CD8-positive, alpha-beta memory T cell (primary cell): ENCODE data around the gene HMGXB4. TPM values are rescaled to one million over a fixed set of nuclear protein-coding genes. Genes with fewer than 3 reads are reported as not detected.

ENCODE experiments used
- CTCF ChIA-PET: fragments of 350-600 bp; sonication (Branson Sonifier 250); formaldehyde crosslinking; loops from one replicate; lab custom pipeline; 2021; ENCODE audit warnings: antibody characterized with exemption; lab: Charles Lee
- POLR2A ChIA-PET: fragments of 350-600 bp; sonication (Branson Sonifier 250); formaldehyde crosslinking; loops from one replicate; lab custom pipeline; 2021; ENCODE audit warnings: antibody characterized with exemption; lab: Charles Lee
- DNase-seq, 5 donors: peaks; one replicate each; pipeline versions ENCODE4 v3.0.0 to v3.0.0-alpha.2; 2020 to 2022; ENCODE audit warnings: mixed read lengths in 1 of 5
- H3K27ac ChIP-seq: one replicate; pipeline ENCODE4 v1.7.0; 2013; ENCODE audit warnings: low read depth, mild to moderate bottlenecking, low read length, moderate library complexity
- H3K27me3 ChIP-seq: 2 replicates; pipeline ENCODE4 v1.7.0; 2013; ENCODE audit warnings: low read length, mild to moderate bottlenecking; ENCODE audit not compliant: insufficient read depth, poor library complexity, severe bottlenecking
- H3K36me3 ChIP-seq: 2 replicates; pipeline ENCODE4 v1.7.0; 2013; ENCODE audit warnings: mild to moderate bottlenecking, low read length, moderate library complexity; ENCODE audit not compliant: insufficient read depth
- H3K4me1 ChIP-seq: 2 replicates; pipeline ENCODE4 v1.7.0; 2013; ENCODE audit warnings: mild to moderate bottlenecking, low read length, moderate library complexity; ENCODE audit not compliant: insufficient read depth
- H3K4me3 ChIP-seq: 2 replicates; pipeline ENCODE4 v1.7.0; 2013; ENCODE audit warnings: mild to moderate bottlenecking, low read length
- H3K9me3 ChIP-seq: 2 replicates; pipeline ENCODE4 v1.7.0; 2013; ENCODE audit warnings: mild to moderate bottlenecking, low read length
- H3K27ac Mint-ChIP-seq, 8 donors: one replicate each; pipeline ENCODE4 v1.8.0; 2020 to 2021; ENCODE audit warnings: mixed read lengths in 8 of 8, mild to moderate bottlenecking in 6 of 8, inconsistent platforms in 3 of 8, moderate library complexity in 3 of 8
- H3K27me3 Mint-ChIP-seq, 2 donors: one replicate each; pipeline ENCODE4 v1.8.0; 2020 to 2021; ENCODE audit warnings: mixed read lengths in 2 of 2, mild to moderate bottlenecking in 1 of 2, moderate library complexity in 1 of 2
- H3K36me3 Mint-ChIP-seq, 3 donors: one replicate each; pipeline ENCODE4 v1.8.0; 2020 to 2021; ENCODE audit warnings: mixed read lengths in 3 of 3, inconsistent platforms in 1 of 3, mild to moderate bottlenecking in 1 of 3
- H3K4me1 Mint-ChIP-seq, 3 donors: one replicate each; pipeline ENCODE4 v1.8.0; 2020 to 2021; ENCODE audit warnings: mixed read lengths in 3 of 3, inconsistent platforms in 1 of 3, mild to moderate bottlenecking in 1 of 3
- H3K4me3 Mint-ChIP-seq, 7 donors: one replicate each; pipeline ENCODE4 v1.8.0; 2020 to 2021; ENCODE audit warnings: mixed read lengths in 7 of 7, mild to moderate bottlenecking in 6 of 7, moderate library complexity in 4 of 7, inconsistent platforms in 2 of 7
- H3K9me3 Mint-ChIP-seq, 5 donors: one replicate each; pipeline ENCODE4 v1.8.0; 2020 to 2022; ENCODE audit warnings: mixed read lengths in 5 of 5, mild to moderate bottlenecking in 3 of 5, moderate library complexity in 2 of 5, inconsistent platforms in 1 of 5
- polyA plus RNA-seq: library from polyadenylated mRNA; unstranded; fragments of 300-500 nt; fragmentation: Illumina TruSeq; gene quantifications from one replicate; pipeline ENCODE4 v1.2.3, GENCODE V29; 2021
- total RNA-seq, 2 experiments: library from RNA; stranded (reverse); gene quantifications; one replicate each; pipeline ENCODE4 v1.2.3, GENCODE V29; 2021

The HMGXB4 gene
- total and polyA plus RNA-seq, 3 experiments from 2014 or later = 13.7 to 35.9 (median 35.4) TPM

GRCh38 chr22:35307372-35307771, 50.1 kb downstream of the HMGXB4 start:
- Mint-ChIP-seq H3K27ac (peak overlapping the region in 6 of 8 donors; percentile 54 to 97 (median 88)), H3K4me3 (peak overlapping the region in 2 of 7 donors; percentile 13 to 60), H3K9me3 (no peaks in the 10 kb centered on the region), H3K4me1 (peaks cover 71 to 90% (median 78%) of the 10 kb centered on the region in 3 donors), H3K36me3 (peaks cover 0 to 33% (median 6%) of the 10 kb centered on the region in 3 donors), H3K27me3 (no peaks in the 10 kb centered on the region)
- Histone ChIP-seq H3K27me3 (no peaks in the 10 kb centered on the region), H3K4me1 (peaks cover 52% of the 10 kb centered on the region), H3K27ac (no peak overlapping the region), H3K36me3 (no peaks in the 10 kb centered on the region), H3K9me3 (no peaks in the 10 kb centered on the region), H3K4me3 (no peak overlapping the region)
- CTCF ChIA-PET = interaction anchor here (0.9 to 2.0 kb wide), 4 partner anchors 9 to 76 kb away, joined by 3 to 5 read pairs (median 4); partner anchors contain the start of gene HMGXB4
- POLR2A ChIA-PET = interaction anchor here (0.6 kb wide), 1 partner anchor 708 kb away, joined by 3 read pairs; no protein-coding TSS in a partner anchor
- DNase-seq = no peak

GRCh38 chr22:35307892-35308291, 50.6 kb downstream of the HMGXB4 start:
- Histone ChIP-seq H3K36me3 (no peaks in the 10 kb centered on the region), H3K9me3 (no peaks in the 10 kb centered on the region), H3K27ac (no peak overlapping the region), H3K4me1 (peaks cover 54% of the 10 kb centered on the region), H3K4me3 (no peak overlapping the region), H3K27me3 (no peaks in the 10 kb centered on the region)
- Mint-ChIP-seq H3K9me3 (no peaks in the 10 kb centered on the region), H3K27ac (peak overlapping the region in 4 of 8 donors; percentile 34 to 94 (median 90)), H3K4me3 (no peak overlapping the region), H3K36me3 (peaks cover 0 to 33% (median 5%) of the 10 kb centered on the region in 3 donors), H3K27me3 (no peaks in the 10 kb centered on the region), H3K4me1 (peaks cover 74 to 90% (median 80%) of the 10 kb centered on the region in 3 donors)
- CTCF ChIA-PET = interaction anchor here (0.7 kb wide), 1 partner anchor 14 kb away, joined by 3 read pairs; no protein-coding TSS in a partner anchor
- POLR2A ChIA-PET = no interaction called here
- DNase-seq = no peak

- peak in 1 of 5 donors; percentile 22 for DNase-seq
- no peaks in the 10 kb centered on the region for H3K9me3 Mint-ChIP-seq
- H3K27me3 Mint-ChIP-seq = no peaks in the 10 kb centered on the region
- no peaks in the 10 kb centered on the region for H3K36me3 ChIP-seq
- POLR2A ChIA-PET = interaction anchor here (0.6 kb wide), 1 partner anchor 340 kb away, joined by 3 read pairs; the partner anchor contains the start of gene APOL6
- no peak overlapping the region for H3K27ac ChIP-seq
- no peaks in the 10 kb centered on the region for H3K9me3 ChIP-seq
- peaks cover 74 to 91% (median 81%) of the 10 kb centered on the region in 3 donors for H3K4me1 Mint-ChIP-seq
- peak overlapping the region in 6 of 7 donors; percentile 3 to 64 (median 46) for H3K4me3 Mint-ChIP-seq
- H3K27ac Mint-ChIP-seq = peak overlapping the region; percentile 66 to 92 (median 88)
- peaks cover 54% of the 10 kb centered on the region for H3K4me1 ChIP-seq
- H3K27me3 ChIP-seq = no peaks in the 10 kb centered on the region
- no peak overlapping the region for H3K4me3 ChIP-seq
- CTCF ChIA-PET = interaction anchor here (0.7 kb wide), 1 partner anchor 14 kb away, joined by 3 read pairs; no protein-coding TSS in a partner anchor
- peaks cover 0 to 34% (median 4%) of the 10 kb centered on the region in 3 donors for H3K36me3 Mint-ChIP-seq
Observed at GRCh38 chr22:35308480-35309021, 51.3 kb downstream of the HMGXB4 start.

GRCh38 chr22:35310556-35311550, 53.6 kb downstream of the HMGXB4 start:
- CTCF ChIA-PET = no interaction called here
- Mint-ChIP-seq H3K27me3 (no peaks in the 10 kb centered on the region), H3K4me3 (peak overlapping the region in 6 of 7 donors; percentile 43 to 85 (median 66)), H3K36me3 (peaks cover 0 to 32% (median 3%) of the 10 kb centered on the region in 3 donors), H3K27ac (peak overlapping the region; percentile 27 to 91 (median 76)), H3K9me3 (no peaks in the 10 kb centered on the region), H3K4me1 (peaks cover 68 to 92% (median 84%) of the 10 kb centered on the region in 3 donors)
- DNase-seq = no peak
- Histone ChIP-seq H3K4me3 (no peak overlapping the region), H3K27me3 (no peaks in the 10 kb centered on the region), H3K9me3 (no peaks in the 10 kb centered on the region), H3K4me1 (peaks cover 57% of the 10 kb centered on the region), H3K36me3 (no peaks in the 10 kb centered on the region), H3K27ac (no peak overlapping the region)
- POLR2A ChIA-PET = interaction anchor here (1.6 kb wide), 1 partner anchor 11 kb away, joined by 9 read pairs; the partner anchor contains the start of gene TOM1

- Mint-ChIP-seq H3K27me3 (no peaks in the 10 kb centered on the region), H3K9me3 (no peaks in the 10 kb centered on the region), H3K36me3 (peaks cover 0 to 36% (median 3%) of the 10 kb centered on the region in 3 donors), H3K4me1 (peaks cover 62 to 89% (median 82%) of the 10 kb centered on the region in 3 donors), H3K27ac (peak overlapping the region in 5 of 8 donors; percentile 19 to 91 (median 51)), H3K4me3 (peak overlapping the region in 3 of 7 donors; percentile 24 to 64 (median 44))
- Histone ChIP-seq H3K27me3 (no peaks in the 10 kb centered on the region), H3K9me3 (no peaks in the 10 kb centered on the region), H3K27ac (no peak overlapping the region), H3K36me3 (no peaks in the 10 kb centered on the region), H3K4me3 (no peak overlapping the region), H3K4me1 (peaks cover 49% of the 10 kb centered on the region)
- ChIA-PET CTCF (no interaction called here), POLR2A (interaction anchor here (1.6 kb wide), 1 partner anchor 12 kb away, joined by 9 read pairs; the partner anchor contains the start of gene TOM1)
- no peak for DNase-seq
Observed at GRCh38 chr22:35311551-35311999, 54.3 kb downstream of the HMGXB4 start.

GRCh38 chr22:35312198-35313059, 55.1 kb downstream of the HMGXB4 start:
- Mint-ChIP-seq H3K36me3 (peaks cover 0 to 44% (median 3%) of the 10 kb centered on the region in 3 donors), H3K4me1 (peaks cover 54 to 80% (median 76%) of the 10 kb centered on the region in 3 donors), H3K27ac (peak overlapping the region in 4 of 8 donors; percentile 15 to 83 (median 42)), H3K27me3 (no peaks in the 10 kb centered on the region), H3K9me3 (no peaks in the 10 kb centered on the region), H3K4me3 (peak overlapping the region in 3 of 7 donors; percentile 8 to 46 (median 18))
- Histone ChIP-seq H3K4me3 (no peak overlapping the region), H3K9me3 (no peaks in the 10 kb centered on the region), H3K36me3 (no peaks in the 10 kb centered on the region), H3K4me1 (peaks cover 41% of the 10 kb centered on the region), H3K27ac (no peak overlapping the region), H3K27me3 (no peaks in the 10 kb centered on the region)
- no peak for DNase-seq
- ChIA-PET POLR2A (interaction anchor here (1.6 kb wide), 1 partner anchor 13 kb away, joined by 9 read pairs; the partner anchor contains the start of gene TOM1), CTCF (no interaction called here)
